GM21526 (cell line): ENCODE measurements around the gene MUC5AC.

ENCODE experiments used
- ATAC-seq: cut with Tn5 transposase; IDR thresholded peaks from one replicate; pipeline ENCODE4 v1.9.1; 2021; ENCODE audit warnings: moderate library complexity; ENCODE audit not compliant: unreplicated experiment, low FRiP score

The MUC5AC gene

GRCh38 chr11:1221848-1222311 is 64.1 kb downstream of the MUC5AC start:
- no peak for ATAC-seq

- no peak for ATAC-seq
These were observed 65.0 kb downstream of the MUC5AC start, which contains the start of gene MUC5B for GRCh38 chr11:1222491-1223345. Gene MUC5B (plus strand): TSS chr11:1223066. CDS start chr11:1223124, 58 bp downstream.

GRCh38 chr11:1223346-1224110 is 65.8 kb downstream of the MUC5AC start:
- no peak for ATAC-seq

GRCh38 chr11:1224111-1224490 is 66.3 kb downstream of the MUC5AC start:
- ATAC-seq: no peak

- ATAC-seq: no peak
These were observed 67.0 kb downstream of the MUC5AC start for GRCh38 chr11:1224491-1225385.

- ATAC-seq: no peak
These were observed 67.9 kb downstream of the MUC5AC start for GRCh38 chr11:1225386-1226225.

- ATAC-seq: no peak
These were observed 68.7 kb downstream of the MUC5AC start for GRCh38 chr11:1226226-1226985.

GRCh38 chr11:1226986-1227550 is 69.3 kb downstream of the MUC5AC start:
- no peak for ATAC-seq

- ATAC-seq: no peak
These were observed 69.9 kb downstream of the MUC5AC start for GRCh38 chr11:1227551-1228100.

- no peak for ATAC-seq
These were observed 70.5 kb downstream of the MUC5AC start for GRCh38 chr11:1228101-1228821.

- no peak for ATAC-seq
These were observed 71.2 kb downstream of the MUC5AC start for GRCh38 chr11:1228921-1229451.

- ATAC-seq: no peak
These were observed 71.8 kb downstream of the MUC5AC start for GRCh38 chr11:1229471-1230120.

GRCh38 chr11:1230121-1230455 is 72.3 kb downstream of the MUC5AC start:
- no peak for ATAC-seq

GRCh38 chr11:1230456-1231395 is 73.0 kb downstream of the MUC5AC start:
- no peak for ATAC-seq

GRCh38 chr11:1231396-1232020 is 73.8 kb downstream of the MUC5AC start:
- no peak for ATAC-seq
